Esophagus (tissue), 2 donors: ENCODE data around the gene C5orf22. TPM values are rescaled to one million over a fixed set of nuclear protein-coding genes. Genes with fewer than 3 reads are reported as not detected.

Experiments
- polyA plus RNA-seq, 2 donors: library from polyadenylated mRNA; stranded (reverse); fragments of 200-250 nt; gene quantifications; one replicate each; pipeline ENCODE4 v1.2.3, GENCODE V29; 2013
- donor health status: healthy with polysubstance abuse.
- donor health status: Bipolar disorder and iron deficiency.

Gene C5orf22
- polyA plus RNA-seq, 2 donors, result 5.9 to 7.3 TPM

Other genes starting within 250 kb of the C5orf22 start
- gene DROSHA, start 208 bp upstream of the C5orf22 start, polyA plus RNA-seq, result 10 to 100 TPM; 21.8 to 34.6 TPM
- gene PDZD2, start 106.8 kb downstream of the C5orf22 start, polyA plus RNA-seq, result 10 to 100 TPM in 1 of 2 donors, 1 to 10 TPM in 1; 6.6 to 15.3 TPM